Mesendoderm (in vitro differentiated cells): ENCODE results near the gene PMPCA.

Experiments
- DNase-seq: peaks from one replicate; pipeline ENCODE4 v3.0.0; 2013
- H2AK5ac ChIP-seq: 2 replicates; pipeline ENCODE4 v1.6.1; 2013; ENCODE audit warnings: low read length, inconsistent platforms
- H2BK120ac ChIP-seq: 2 replicates; pipeline ENCODE4 v1.6.1; 2013; ENCODE audit warnings: low read depth, mild to moderate bottlenecking, low read length, moderate library complexity, mixed read lengths
- H2BK15ac ChIP-seq: replicated peaks from 2 replicates; pipeline ENCODE4 v1.6.1; 2013; ENCODE audit warnings: low read depth, mild to moderate bottlenecking, moderate library complexity
- H2BK5ac ChIP-seq: 2 replicates; pipeline ENCODE4 v1.6.1; 2013; ENCODE audit warnings: low read length, inconsistent platforms
- H3K18ac ChIP-seq: 2 replicates; pipeline ENCODE4 v1.6.1; 2013; ENCODE audit warnings: mild to moderate bottlenecking, low read length, mixed read lengths
- H3K23ac ChIP-seq: one replicate; pipeline ENCODE4 v1.6.1; 2013; ENCODE audit warnings: low read length
- H3K27ac ChIP-seq: 2 replicates; pipeline ENCODE4 v1.5.1; 2013; ENCODE audit warnings: low read depth, mild to moderate bottlenecking, inconsistent platforms, low read length, moderate library complexity
- H3K27me3 ChIP-seq: 2 replicates; pipeline ENCODE4 v1.6.1; 2013; ENCODE audit warnings: low read length, control low read depth, mild to moderate bottlenecking, inconsistent platforms; ENCODE audit not compliant: insufficient read depth, poor library complexity
- H3K36me3 ChIP-seq: 2 replicates; pipeline ENCODE4 v1.6.1; 2013; ENCODE audit warnings: low read length, inconsistent platforms; ENCODE audit not compliant: control insufficient read depth, insufficient read depth
- H3K4ac ChIP-seq: one replicate; pipeline ENCODE4 v1.6.1; 2013; ENCODE audit warnings: low read depth, mild to moderate bottlenecking, low read length, moderate library complexity
- H3K4me1 ChIP-seq: 2 replicates; pipeline ENCODE4 v1.6.1; 2013; ENCODE audit warnings: low read depth, low read length, inconsistent platforms; ENCODE audit not compliant: control insufficient read depth
- H3K4me2 ChIP-seq: 2 replicates; pipeline ENCODE4 v1.6.1; 2013; ENCODE audit warnings: low read length
- H3K4me3 ChIP-seq: 2 replicates; pipeline ENCODE4 v1.5.1; 2013; ENCODE audit warnings: mild to moderate bottlenecking, low read length
- H3K56ac ChIP-seq: one replicate; pipeline ENCODE4 v1.6.1; 2013; ENCODE audit warnings: low read length
- H3K79me1 ChIP-seq: 2 replicates; pipeline ENCODE4 v1.6.1; 2013; ENCODE audit warnings: low read length, inconsistent platforms
- H3K79me2 ChIP-seq: 2 replicates; pipeline ENCODE4 v1.6.1; 2013; ENCODE audit warnings: mild to moderate bottlenecking, low read length; ENCODE audit not compliant: control insufficient read depth, insufficient read depth
- H3K9ac ChIP-seq: 2 replicates; pipeline ENCODE4 v1.6.1; 2013; ENCODE audit warnings: low read length, inconsistent platforms
- H4K5ac ChIP-seq: one replicate; pipeline ENCODE4 v1.6.1; 2013; ENCODE audit warnings: low read length
- H4K8ac ChIP-seq: one replicate; pipeline ENCODE4 v1.6.1; 2013; ENCODE audit warnings: low read depth, mild to moderate bottlenecking, control low read depth, low read length, moderate library complexity
- WGBS: extraction: QIAGEN DNeasy Blood & Tissue Kit; methylation state at CpG from one replicate; pipeline ENCODE4 v1.1.7; 2013; ENCODE audit warnings: low lambda C conversion rate, missing lambda C conversion rate; ENCODE audit not compliant: insufficient coverage; ENCODE audit errors: extremely low coverage; 5-methylcytosine and 5-hydroxymethylcytosine counted together

PMPCA gene

DNA sequence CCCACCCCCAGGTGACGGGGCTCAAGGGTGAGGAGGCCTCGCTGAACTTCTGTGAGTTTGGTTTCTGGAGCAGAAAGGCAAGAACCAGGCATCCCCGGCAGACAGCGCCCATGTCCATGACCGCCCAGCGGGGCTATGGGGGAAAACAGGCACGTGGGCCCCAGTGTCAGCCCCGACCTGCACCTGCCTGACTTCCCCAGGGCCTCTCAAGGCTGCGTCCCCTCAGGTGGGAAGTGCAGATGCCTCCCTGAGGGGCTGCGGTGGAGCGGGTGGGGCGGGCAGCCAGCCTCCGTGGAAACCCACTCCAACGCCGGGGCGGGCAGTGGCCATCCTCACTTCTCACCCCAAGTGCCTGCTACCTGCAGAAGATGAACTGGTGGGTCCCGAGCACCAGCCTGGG is 30.1 kb upstream of the PMPCA start:
- H3K4ac ChIP-seq, result no peak overlapping the region
- H3K4me3 ChIP-seq, result no peak overlapping the region
- H3K18ac ChIP-seq, result no peak overlapping the region
- H3K79me1 ChIP-seq, result no peaks in the 10 kb centered on the region
- no peak overlapping the region for H2BK120ac ChIP-seq
- H3K9ac ChIP-seq, result no peak overlapping the region
- H2BK5ac ChIP-seq, result no peak overlapping the region
- no peaks in the 10 kb centered on the region for H3K27me3 ChIP-seq
- no peaks in the 10 kb centered on the region for H3K4me1 ChIP-seq
- no peak overlapping the region for H4K8ac ChIP-seq
- H3K56ac ChIP-seq, result no peak overlapping the region
- no peak for DNase-seq
- WGBS, result no CpG with 5 or more reads among the region's 17 CpGs
- H4K5ac ChIP-seq, result no peak overlapping the region
- H3K4me2 ChIP-seq, result no peak overlapping the region
- H3K23ac ChIP-seq, result no peak overlapping the region
- H2BK15ac ChIP-seq, result no peak overlapping the region
- H3K79me2 ChIP-seq, result no peaks in the 10 kb centered on the region
- H3K27ac ChIP-seq, result no peak overlapping the region
- peaks cover 7% of the 10 kb centered on the region for H3K36me3 ChIP-seq
- no peak overlapping the region for H2AK5ac ChIP-seq

GRCh38 chr9:136381311-136381710 is 29.1 kb upstream of the PMPCA start:
- no peak overlapping the region for H4K5ac ChIP-seq
- no peak overlapping the region for H3K56ac ChIP-seq
- H3K18ac ChIP-seq, result no peak overlapping the region
- no peak overlapping the region for H2AK5ac ChIP-seq
- no peaks in the 10 kb centered on the region for H3K79me2 ChIP-seq
- H2BK15ac ChIP-seq, result no peak overlapping the region
- no peak overlapping the region for H3K23ac ChIP-seq
- no peak overlapping the region for H2BK120ac ChIP-seq
- no peaks in the 10 kb centered on the region for H3K4me1 ChIP-seq
- no peaks in the 10 kb centered on the region for H3K27me3 ChIP-seq
- no CpG with 5 or more reads among the region's 9 CpGs for WGBS
- no peak for DNase-seq
- H3K9ac ChIP-seq, result no peak overlapping the region
- no peak overlapping the region for H3K4ac ChIP-seq
- H2BK5ac ChIP-seq, result no peak overlapping the region
- H3K27ac ChIP-seq, result no peak overlapping the region
- H3K36me3 ChIP-seq, result peaks cover 7% of the 10 kb centered on the region
- H3K4me2 ChIP-seq, result no peak overlapping the region
- no peak overlapping the region for H4K8ac ChIP-seq
- no peak overlapping the region for H3K4me3 ChIP-seq
- no peaks in the 10 kb centered on the region for H3K79me1 ChIP-seq

GRCh38 chr9:136381966-136382513 is 28.4 kb upstream of the PMPCA start:
- H3K27me3 ChIP-seq, result no peaks in the 10 kb centered on the region
- no peaks in the 10 kb centered on the region for H3K79me2 ChIP-seq
- no peaks in the 10 kb centered on the region for H3K4me1 ChIP-seq
- H4K5ac ChIP-seq, result no peak overlapping the region
- no peak overlapping the region for H3K9ac ChIP-seq
- no peak overlapping the region for H2BK15ac ChIP-seq
- no CpG with 5 or more reads among the region's 25 CpGs for WGBS
- H3K23ac ChIP-seq, result no peak overlapping the region
- no peak overlapping the region for H3K27ac ChIP-seq
- no peak overlapping the region for H3K4me3 ChIP-seq
- no peak overlapping the region for H3K56ac ChIP-seq
- H3K4ac ChIP-seq, result no peak overlapping the region
- no peak overlapping the region for H4K8ac ChIP-seq
- H2AK5ac ChIP-seq, result no peak overlapping the region
- H3K36me3 ChIP-seq, result peaks cover 8% of the 10 kb centered on the region
- H3K79me1 ChIP-seq, result no peaks in the 10 kb centered on the region
- H3K4me2 ChIP-seq, result no peak overlapping the region
- no peak overlapping the region for H2BK5ac ChIP-seq
- DNase-seq, result no peak
- no peak overlapping the region for H3K18ac ChIP-seq
- H2BK120ac ChIP-seq, result no peak overlapping the region

DNA sequence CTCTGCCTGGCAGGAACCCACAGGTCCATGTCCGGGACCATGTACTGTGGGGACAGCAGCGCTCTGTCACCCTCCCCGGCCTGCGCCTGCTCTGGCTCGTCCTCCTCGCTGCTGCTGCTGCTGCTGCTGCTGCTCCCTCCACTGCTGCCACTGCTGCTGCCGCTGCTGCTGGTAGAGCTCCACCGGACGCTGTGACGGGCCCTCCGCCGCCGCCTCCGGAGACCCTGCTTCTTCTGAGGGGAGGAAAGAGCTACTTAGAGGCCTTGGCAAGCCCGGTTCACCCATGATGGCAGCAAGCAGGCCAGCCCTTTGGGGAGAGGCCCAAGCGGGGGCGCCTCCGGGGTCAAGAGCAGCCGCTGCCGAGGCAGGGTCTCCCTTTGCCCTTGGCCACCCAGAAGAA is 27.0 kb upstream of the PMPCA start:
- no peak for DNase-seq
- H4K5ac ChIP-seq, result no peak overlapping the region
- H2BK120ac ChIP-seq, result no peak overlapping the region
- no peak overlapping the region for H2BK5ac ChIP-seq
- H3K23ac ChIP-seq, result no peak overlapping the region
- H3K4ac ChIP-seq, result no peak overlapping the region
- no peak overlapping the region for H3K56ac ChIP-seq
- H3K4me1 ChIP-seq, result no peaks in the 10 kb centered on the region
- H3K18ac ChIP-seq, result no peak overlapping the region
- H3K79me2 ChIP-seq, result no peaks in the 10 kb centered on the region
- peaks cover 13% of the 10 kb centered on the region for H3K36me3 ChIP-seq
- no CpG with 5 or more reads among the region's 20 CpGs for WGBS
- no peak overlapping the region for H2AK5ac ChIP-seq
- H3K27me3 ChIP-seq, result no peaks in the 10 kb centered on the region
- H3K79me1 ChIP-seq, result no peaks in the 10 kb centered on the region
- no peak overlapping the region for H3K4me3 ChIP-seq
- no peak overlapping the region for H3K27ac ChIP-seq
- no peak overlapping the region for H3K4me2 ChIP-seq
- no peak overlapping the region for H2BK15ac ChIP-seq
- H4K8ac ChIP-seq, result no peak overlapping the region
- no peak overlapping the region for H3K9ac ChIP-seq

DNA sequence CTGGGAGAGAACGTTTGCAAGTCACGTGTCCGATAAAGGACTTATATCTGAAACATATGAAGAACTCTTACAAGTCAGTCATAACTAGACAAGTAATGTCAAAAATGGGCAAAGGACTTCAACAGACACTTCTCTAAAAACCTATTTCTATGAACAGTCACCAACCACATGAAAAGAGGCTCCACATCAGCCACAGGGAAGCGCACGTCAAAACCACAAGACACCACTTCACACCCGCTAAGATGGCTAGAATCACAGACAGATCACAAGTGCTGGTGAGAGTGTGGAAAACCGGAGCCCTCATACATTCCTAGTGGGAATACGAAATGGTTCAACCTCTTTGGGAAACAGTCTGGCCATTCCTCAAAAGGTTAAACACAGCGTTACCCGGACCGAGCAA is 25.4 kb upstream of the PMPCA start:
- Histone ChIP-seq H2BK5ac (no peak overlapping the region), H3K27me3 (no peaks in the 10 kb centered on the region), H4K8ac (no peak overlapping the region), H2AK5ac (no peak overlapping the region), H3K56ac (no peak overlapping the region), H2BK120ac (no peak overlapping the region), H3K23ac (no peak overlapping the region), H3K79me1 (no peaks in the 10 kb centered on the region), H3K4me3 (no peak overlapping the region), H3K4ac (no peak overlapping the region), H3K9ac (no peak overlapping the region), H3K4me1 (no peaks in the 10 kb centered on the region), H3K27ac (no peak overlapping the region), H3K79me2 (no peaks in the 10 kb centered on the region), H4K5ac (no peak overlapping the region), H3K4me2 (no peak overlapping the region), H3K18ac (no peak overlapping the region), H3K36me3 (peaks cover 22% of the 10 kb centered on the region), H2BK15ac (no peak overlapping the region)
- WGBS, result no CpG with 5 or more reads among the region's 11 CpGs
- no peak for DNase-seq

DNA sequence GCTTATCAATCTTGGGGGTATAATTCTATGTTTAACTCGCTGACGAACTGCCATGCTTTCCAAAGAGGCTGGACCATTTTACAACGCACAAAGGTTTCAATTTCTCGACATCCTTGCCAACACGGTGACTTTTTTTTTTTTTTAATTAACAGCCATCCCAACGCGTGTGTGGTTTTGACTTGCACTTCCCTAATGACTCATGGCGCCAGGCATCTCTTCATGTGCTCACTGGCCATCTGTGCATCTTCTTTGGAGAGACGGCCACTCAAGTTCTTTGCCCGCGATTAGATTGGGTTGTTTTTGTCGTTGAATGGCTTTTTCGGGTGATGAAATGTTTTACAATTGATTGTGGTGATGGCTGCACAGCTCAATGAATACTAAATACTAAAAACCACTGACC is 24.4 kb upstream of the PMPCA start:
- no CpG with 5 or more reads among the region's 13 CpGs for WGBS
- Histone ChIP-seq H3K18ac (no peak overlapping the region), H3K23ac (no peak overlapping the region)

More for the DNA sequence above, 24.4 kb upstream of the PMPCA start:
- no peak overlapping the region for H4K5ac ChIP-seq
- H2BK5ac ChIP-seq, result no peak overlapping the region
- H3K9ac ChIP-seq, result no peak overlapping the region
- H3K79me2 ChIP-seq, result no peaks in the 10 kb centered on the region
- H3K27me3 ChIP-seq, result no peaks in the 10 kb centered on the region
- no peak overlapping the region for H2AK5ac ChIP-seq
- H4K8ac ChIP-seq, result no peak overlapping the region
- no peaks in the 10 kb centered on the region for H3K79me1 ChIP-seq
- H3K4me1 ChIP-seq, result no peaks in the 10 kb centered on the region
- no peak overlapping the region for H3K4me3 ChIP-seq
- no peak overlapping the region for H2BK15ac ChIP-seq
- DNase-seq, result no peak
- H3K27ac ChIP-seq, result no peak overlapping the region
- H3K4me2 ChIP-seq, result no peak overlapping the region
- H3K36me3 ChIP-seq, result peaks cover 22% of the 10 kb centered on the region
- no peak overlapping the region for H3K56ac ChIP-seq
- H2BK120ac ChIP-seq, result no peak overlapping the region
- no peak overlapping the region for H3K4ac ChIP-seq
